ENCODE data around the gene GABARAPL2.
A peak's percentile ranks its signal among the peaks of the same experiment; 100 is the strongest.

Gene GABARAPL2

GRCh38 chr16:75593308-75593707 lies 27.1 kb downstream of the GABARAPL2 start:
- no peak for DNase-seq

GRCh38 chr16:75593825-75594820 lies 27.9 kb downstream of the GABARAPL2 start:
- no peak for DNase-seq

- DNase-seq = no peak
These were observed 33.5 kb downstream of the GABARAPL2 start for GRCh38 chr16:75599452-75600277.

GRCh38 chr16:75603241-75603640 lies 37.1 kb downstream of the GABARAPL2 start:
- DNase-seq = no peak

GRCh38 chr16:75606507-75606906 lies 40.3 kb downstream of the GABARAPL2 start:
- no peak for DNase-seq

- DNase-seq = no peak
These were observed 48.1 kb downstream of the GABARAPL2 start for GRCh38 chr16:75614066-75614897.

GRCh38 chr16:75615619-75616018 lies 49.4 kb downstream of the GABARAPL2 start:
- DNase-seq = no peak

GRCh38 chr16:75616521-75617010 lies 50.4 kb downstream of the GABARAPL2 start:
- DNase-seq = no peak

- no peak for DNase-seq
These were observed 50.9 kb downstream of the GABARAPL2 start for GRCh38 chr16:75617121-75617520.

GRCh38 chr16:75618780-75619179 lies 52.6 kb downstream of the GABARAPL2 start:
- DNase-seq = no peak

GRCh38 chr16:75620326-75621169 lies 54.4 kb downstream of the GABARAPL2 start:
- no peak for DNase-seq

- no peak for DNase-seq
These were observed 54.9 kb downstream of the GABARAPL2 start for GRCh38 chr16:75621170-75621477.

- peak; percentile 92 for DNase-seq
These were observed 56.8 kb downstream of the GABARAPL2 start, which contains the start of gene ADAT1 for GRCh38 chr16:75622761-75623605. Gene ADAT1 (minus strand): TSS chr16:75623281. CDS start chr16:75620799, 2,482 bp downstream.

- DNase-seq = no peak
These were observed 58.7 kb downstream of the GABARAPL2 start for GRCh38 chr16:75624921-75625334.

- DNase-seq = no peak
These were observed 60.6 kb downstream of the GABARAPL2 start for GRCh38 chr16:75626806-75627205.
